Right forelimb (tissue), 1 donor: Measurements from ENCODE around the gene CHD3.

Source experiments
- DNase-seq: peaks from one replicate; pipeline ENCODE4 v3.0.0-alpha.2; 2018

Gene CHD3

DNA sequence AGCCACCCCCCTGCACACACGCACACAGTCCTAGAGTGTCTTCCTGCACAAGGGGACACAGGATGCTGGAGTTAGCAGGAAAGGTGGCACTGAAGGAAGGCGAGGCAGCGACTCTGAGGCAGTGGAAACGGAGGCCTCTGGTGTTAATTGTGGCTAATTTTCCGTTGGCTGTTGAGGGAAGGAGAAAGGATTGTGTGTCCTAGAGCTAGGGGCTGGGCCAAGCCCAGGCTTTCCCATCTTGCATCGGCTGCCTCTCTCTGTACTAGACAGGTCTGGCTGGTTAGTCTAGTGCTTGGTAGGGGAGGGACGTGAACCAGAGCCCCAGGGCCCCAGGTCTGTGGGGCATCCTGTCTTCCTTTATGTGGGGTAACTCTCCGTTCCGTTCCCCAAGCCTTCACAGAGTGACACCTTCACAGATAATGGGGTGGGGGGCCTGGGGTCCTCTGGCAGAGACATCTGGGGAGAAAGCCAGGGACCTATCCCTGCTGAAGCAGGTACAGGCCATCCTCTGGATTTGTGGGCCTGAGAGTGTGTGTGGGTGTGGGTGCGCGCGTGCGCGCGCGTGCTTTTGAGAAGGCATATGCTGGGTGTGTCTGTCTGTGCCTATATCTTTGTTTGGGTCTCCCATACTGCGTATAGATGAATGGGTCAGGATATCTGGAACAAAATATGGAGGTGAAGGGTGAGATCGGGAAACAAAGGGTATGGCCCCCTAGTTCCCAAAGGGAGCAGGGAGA lies at the start of gene CHD3:
Gene CHD3 (plus strand): TSS at position 606 of the 737 bp plus-strand sequence. CDS start 212 bp downstream, outside the sequence.
- peak; percentile 46 for DNase-seq

DNA sequence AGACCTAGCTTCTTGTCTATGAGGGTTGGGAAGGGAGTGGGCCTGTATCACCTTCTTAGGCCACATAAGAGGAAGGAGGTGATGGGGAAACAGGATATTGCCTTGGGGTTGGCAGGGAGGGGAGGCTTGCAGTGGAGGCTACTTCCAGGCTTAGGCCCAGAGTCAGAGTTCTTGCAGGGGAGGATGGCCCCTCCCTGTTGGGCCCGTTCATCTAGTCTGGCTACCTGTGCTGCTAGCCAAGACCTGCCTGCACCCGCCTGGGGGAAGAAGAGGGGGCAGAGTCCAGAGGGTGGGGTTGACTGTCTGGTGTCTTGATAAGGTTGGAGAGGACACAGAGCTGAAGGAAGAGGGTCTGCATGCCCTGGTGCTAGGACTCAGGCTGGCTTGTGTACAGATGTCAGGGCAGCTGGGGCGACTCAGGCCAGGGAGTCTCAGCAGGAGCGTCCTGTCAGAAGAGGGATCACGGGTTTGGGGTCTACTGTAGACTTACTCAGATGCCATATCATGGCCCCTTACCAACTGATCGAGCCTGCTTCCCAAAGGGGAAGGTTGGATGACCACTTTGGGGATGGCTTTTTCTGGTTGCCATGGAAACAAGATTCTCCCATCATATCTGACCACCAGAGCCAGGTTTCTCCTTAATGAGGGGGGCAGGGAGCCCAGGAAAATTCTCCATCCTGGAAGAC lies 49.3 kb upstream of the CHD3 start:
- DNase-seq: no peak

DNA sequence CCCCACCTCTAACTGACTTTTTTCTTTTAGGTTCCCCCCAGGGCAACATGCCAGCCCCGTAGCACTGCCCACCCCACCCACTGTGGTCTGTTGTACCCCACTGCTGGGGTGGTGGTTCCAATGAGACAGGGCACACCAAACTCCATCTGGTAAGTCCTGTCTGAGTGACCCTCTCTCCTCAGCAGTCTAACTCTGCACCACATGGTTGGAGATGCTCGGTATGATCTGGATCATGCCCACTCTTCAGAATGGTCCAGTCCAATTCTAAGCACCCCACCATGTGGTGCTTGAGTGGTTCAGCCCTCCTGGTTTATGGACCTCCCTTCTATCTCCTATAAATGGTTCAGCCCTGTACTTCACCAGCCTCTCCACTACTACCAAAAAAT lies 48.7 kb upstream of the CHD3 start:
- no peak for DNase-seq

DNA sequence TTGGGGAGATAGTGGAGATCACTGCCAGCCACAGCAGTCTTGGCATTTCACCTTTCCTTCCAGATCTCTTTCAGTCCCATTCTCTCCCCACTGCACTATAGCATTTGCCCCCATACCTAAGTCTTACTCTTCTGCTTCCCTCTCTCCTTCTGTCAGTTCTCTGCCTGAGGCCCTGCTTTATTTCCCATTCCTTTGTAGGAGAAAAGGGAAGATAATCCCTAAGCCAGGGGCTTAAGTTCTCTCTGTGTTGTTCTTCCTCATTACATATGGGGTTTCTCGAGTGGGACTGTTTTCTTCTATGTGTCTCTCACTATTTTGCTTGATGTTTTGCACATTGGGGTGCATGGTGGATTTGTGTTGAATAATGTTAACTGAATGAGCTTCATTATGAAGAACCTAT lies 48.1 kb upstream of the CHD3 start:
- DNase-seq: no peak

DNA sequence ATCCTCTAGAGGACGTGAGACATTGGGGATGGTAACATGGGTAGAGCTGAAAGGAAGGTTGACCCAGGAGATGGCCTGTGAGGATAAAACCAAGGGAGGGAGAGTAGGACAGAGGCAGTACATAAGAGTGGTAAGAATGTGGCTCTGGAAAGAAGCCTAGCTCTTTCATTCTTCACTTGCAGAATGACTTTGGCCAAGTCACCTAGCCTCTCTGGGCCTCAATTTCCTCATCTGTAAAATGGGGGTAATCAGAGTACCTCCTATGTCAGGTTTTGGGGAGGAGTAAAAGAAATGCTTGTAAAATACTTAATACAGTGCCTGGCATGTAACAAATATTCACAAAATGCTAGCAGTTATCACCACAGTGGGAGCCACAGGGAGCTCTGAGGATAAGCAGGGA lies 47.7 kb upstream of the CHD3 start:
- DNase-seq: no peak

DNA sequence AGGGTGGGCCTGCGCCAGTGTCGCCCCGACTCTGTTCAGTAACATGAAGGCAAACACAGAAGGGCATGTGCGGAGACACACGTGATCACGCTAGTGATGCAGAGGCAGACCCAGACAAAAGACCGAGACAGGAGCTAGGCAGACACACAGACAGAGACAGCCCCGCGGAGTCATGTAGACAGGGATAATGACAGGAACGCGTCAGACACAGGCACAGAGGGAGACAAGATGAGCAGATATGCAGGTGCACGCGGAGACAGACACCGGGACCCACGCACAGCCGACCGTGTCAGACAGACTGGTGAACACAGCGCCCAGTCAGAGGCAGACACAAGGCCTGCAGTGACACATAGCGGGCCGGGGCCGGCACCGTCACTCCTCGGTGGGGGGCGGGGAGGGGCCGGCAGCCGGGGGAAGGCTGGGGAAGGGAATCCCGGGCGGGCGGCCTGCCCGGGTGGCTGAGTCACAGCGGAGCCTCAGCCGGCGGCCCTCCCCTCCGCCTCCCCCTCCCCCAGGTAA lies 47.1 kb upstream of the CHD3 start:
- DNase-seq: peak; percentile 87

DNA sequence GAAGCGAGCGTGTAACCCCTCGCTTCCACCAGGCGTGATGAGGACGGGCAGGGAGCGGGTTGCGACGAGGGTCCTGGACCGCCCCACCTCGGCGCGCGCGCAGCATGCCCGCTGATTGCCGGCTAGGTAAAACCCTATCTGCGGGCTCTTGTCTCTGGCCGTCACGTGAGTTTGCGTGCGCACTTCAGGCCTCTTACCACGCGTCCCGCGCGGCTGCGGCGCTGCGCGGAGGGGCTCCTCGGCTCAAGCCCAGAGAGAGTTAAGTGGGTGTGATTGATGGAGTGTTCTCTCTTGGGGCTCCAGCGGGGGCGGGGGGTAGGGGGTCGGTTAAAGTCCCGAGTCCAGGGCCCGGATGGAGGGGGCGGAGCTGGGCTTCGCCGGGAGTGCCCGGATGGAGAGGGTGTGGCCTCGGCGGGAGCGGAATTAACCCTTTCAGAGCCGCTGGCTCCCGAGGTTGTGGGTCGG lies 46.6 kb upstream of the CHD3 start:
- DNase-seq: peak; percentile 97

DNA sequence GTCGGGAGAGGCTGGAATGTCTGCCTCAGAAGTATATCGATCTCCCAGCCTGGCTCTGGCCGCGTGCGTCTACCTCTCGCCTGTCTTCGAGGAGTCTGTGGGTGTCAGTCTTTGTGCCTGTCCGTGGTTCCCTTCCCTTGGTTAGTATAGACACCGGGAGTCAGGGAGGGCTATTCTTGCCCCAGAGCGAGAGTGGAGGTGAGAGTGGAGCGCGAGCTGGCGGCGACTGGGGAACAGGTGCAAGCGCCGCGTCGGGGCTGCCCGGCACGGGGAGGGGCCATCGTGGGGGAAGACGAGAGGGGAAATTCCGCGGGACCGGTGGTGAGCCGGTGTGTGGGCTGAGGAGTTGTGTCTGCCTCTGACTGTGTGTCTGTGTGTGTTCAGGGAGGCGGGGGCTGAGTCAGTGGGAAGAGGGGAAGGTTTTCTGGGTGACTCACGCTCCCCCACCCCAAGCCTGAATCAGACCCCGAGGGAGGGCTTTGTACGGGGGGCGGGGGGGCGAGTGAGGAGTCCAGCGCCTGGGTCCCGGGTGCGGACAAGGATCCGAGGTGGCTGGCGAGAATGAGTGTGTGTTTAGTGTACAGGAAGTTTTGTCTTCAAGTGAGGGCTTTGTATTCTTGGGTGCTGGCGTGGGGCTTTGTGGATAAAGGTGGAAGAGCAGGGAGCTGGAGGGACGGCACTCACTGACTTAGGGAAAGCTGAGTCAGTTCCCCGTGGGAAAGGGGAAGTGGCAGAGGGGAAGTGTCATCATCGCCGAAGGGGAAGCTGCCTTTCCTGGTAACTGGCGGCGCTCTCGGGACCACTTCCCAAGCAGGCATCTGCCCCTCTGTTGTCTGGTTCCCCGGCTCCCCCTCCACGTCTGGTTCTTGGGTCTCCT lies 46.0 kb upstream of the CHD3 start:
- peak; percentile 74 for DNase-seq

DNA sequence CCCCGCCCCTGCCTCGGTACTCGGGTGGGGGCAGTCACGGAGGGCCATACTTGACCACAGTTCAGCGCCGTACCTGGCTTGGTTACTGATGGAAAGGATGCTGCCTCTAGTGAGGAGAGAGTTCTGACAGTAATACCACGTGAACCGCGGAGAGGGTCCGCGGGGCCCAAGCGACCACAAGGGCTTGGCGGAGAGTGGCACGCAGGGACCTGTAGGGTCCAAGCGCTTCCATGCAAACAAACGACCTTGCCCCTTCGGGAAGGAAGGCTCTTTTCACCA lies 45.4 kb upstream of the CHD3 start:
- DNase-seq: no peak

DNA sequence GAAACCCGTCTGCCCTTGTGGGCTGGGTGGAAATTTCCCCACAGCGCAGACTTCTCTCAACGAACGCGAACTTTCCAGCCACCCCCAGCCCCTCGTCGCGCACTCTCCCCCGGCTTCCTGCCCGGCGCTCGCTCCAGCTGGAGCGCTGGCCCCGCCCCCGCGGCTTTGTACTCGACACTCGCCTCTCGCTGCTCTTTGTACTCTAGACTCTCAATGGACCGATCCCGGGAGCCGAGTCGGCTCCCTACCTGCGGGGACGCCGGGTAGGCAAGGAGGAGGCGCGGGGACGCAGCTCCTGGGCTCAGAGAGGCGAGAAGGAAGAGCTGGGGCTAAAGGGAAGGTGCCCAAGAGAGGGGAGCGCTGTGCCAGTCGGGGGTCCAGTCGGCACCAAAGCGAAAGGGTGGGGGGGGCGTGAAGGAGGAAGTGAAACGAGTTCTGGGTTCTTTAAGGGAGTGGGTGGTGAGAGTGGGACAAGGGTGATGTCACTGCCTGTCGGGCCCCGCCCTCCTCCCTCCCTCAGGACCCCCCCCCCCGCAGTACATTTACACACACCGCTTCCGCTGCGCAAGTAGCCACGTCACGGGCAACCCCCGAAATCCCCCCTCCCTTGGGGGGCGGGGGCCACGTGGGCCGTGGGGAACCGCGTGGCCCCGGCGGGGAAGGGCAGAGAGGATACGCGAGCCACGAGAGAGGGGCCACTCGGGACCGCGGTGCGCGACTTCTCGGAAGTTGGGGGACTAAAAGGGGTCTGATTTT lies 44.9 kb upstream of the CHD3 start:
- peak; percentile 85 for DNase-seq

DNA sequence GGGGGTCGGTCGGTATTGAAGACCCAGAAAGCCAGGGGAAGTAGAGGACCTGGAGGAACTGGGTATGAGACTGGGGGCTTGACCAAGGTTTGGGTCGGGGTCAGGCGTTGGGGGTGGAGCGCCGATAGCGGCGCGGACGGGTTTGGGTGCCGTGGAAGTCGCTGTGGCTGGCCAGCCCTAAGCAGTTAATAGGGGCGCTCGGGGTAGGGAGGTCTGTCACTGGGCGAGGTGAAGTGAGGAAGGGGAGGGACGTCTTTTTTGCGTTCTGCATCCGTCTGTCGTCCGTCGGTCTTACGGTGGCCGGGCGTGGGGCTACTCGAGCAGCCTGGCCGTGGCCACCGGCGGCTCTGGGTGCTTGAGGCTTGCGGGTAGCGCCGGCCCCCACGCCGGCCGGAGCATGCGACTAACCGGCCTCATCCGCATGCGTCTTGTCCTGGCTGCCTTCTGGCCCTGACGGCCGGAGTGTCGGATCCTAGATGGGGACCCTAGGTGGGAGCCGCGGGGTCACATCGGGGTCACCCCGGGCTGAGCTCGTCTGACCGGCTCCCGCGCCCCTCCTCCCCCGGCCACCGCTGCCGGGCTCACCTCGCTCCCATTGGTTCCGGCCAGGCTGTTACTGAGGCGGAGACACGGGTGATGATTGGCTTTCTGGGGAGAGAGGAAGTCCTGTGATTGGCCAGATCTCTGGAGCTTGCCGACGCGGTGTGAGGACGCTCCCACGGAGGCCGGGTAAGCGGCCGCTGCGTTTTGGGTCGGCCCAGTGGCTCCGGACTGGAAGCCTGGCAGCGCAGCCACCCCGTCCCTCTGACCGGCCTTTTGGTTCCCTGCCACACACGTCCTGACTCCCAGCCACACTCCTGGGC lies 44.1 kb upstream of the CHD3 start:
- DNase-seq: peak; percentile 90

DNA sequence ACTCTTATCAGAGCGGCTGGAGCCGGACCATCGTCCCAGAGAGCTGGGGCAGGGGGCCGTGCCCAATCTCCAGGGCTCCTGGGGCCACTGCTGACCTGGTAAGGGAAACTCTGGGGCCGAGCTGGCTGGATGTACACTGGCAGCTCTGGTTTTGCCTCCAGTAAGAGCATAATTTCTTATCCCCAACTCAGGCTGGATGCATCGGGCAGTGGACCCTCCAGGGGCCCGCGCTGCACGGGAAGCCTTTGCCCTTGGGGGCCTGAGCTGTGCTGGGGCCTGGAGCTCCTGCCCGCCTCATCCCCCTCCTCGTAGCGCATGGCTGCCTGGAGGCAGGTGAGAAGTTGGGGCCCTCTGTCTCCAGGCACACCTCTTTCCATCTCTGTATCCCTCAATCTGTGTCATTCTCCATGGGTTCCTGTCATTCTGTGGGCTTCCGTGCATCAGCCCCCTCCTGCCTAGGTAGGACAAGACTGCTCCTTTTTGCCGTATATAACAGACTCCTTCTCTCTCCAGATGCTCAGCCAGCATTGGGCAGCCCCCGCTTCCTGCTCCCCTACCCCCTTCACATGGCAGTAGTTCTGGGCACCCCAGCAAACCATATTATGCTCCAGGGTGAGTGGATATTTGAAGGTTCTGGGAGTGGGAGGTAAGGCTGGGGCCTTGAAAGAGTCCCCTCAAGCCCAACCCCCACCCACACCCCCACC lies 43.1 kb upstream of the CHD3 start:
- DNase-seq: no peak

DNA sequence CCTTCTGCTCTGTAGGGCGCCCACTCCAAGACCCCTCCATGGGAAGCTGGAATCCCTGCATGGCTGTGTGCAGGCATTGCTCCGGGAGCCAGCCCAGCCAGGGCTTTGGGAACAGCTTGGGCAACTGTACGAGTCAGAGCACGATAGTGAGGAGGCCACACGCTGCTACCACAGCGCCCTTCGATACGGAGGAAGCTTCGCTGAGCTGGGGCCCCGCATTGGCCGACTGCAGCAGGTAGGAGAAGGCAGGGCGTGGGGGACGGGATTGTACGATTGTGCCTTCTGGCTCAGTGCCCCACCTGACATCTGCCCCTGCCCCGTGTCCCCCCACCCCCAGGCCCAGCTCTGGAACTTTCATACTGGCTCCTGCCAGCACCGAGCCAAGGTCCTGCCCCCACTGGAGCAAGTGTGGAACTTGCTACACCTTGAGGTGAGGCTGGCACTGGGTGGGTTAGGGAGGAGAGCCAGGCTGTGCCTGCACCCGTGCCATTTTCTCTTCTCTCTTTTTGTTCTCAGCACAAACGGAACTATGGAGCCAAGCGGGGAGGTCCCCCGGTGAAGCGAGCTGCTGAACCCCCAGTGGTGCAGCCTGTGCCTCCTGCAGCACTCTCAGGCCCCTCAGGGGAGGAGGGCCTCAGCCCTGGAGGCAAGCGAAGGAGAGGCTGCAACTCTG lies 42.4 kb upstream of the CHD3 start:
- DNase-seq: no peak

DNA sequence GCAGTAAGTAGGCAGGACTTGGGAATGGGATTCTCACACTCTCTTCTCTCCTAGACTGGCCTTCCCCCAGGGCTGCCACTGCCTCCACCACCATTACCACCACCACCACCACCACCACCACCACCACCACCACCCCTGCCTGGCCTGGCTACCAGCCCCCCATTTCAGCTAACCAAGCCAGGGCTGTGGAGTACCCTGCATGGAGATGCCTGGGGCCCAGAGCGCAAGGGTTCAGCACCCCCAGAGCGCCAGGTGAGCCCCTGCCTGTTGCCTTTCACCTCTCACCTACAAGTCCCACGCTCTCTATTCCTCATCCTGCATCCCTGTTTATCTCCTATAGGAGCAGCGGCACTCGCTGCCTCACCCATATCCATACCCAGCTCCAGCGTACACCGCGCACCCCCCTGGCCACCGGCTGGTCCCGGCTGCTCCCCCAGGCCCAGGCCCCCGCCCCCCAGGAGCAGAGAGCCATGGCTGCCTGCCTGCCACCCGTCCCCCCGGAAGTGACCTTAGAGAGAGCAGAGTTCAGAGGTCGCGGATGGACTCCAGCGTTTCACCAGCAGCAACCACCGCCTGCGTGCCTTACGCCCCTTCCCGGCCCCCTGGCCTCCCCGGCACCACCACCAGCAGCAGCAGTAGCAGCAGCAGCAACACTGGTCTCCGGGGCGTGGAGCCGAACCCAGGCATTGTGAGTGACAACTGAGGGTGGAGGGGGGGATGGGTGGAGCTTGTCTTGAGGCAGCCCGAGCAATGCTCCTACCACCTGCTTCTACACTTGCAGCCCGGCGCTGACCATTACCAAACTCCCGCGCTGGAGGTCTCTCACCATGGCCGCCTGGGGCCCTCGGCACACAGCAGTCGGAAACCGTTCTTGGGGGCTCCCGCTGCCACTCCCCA lies 41.6 kb upstream of the CHD3 start:
- no peak for DNase-seq

DNA sequence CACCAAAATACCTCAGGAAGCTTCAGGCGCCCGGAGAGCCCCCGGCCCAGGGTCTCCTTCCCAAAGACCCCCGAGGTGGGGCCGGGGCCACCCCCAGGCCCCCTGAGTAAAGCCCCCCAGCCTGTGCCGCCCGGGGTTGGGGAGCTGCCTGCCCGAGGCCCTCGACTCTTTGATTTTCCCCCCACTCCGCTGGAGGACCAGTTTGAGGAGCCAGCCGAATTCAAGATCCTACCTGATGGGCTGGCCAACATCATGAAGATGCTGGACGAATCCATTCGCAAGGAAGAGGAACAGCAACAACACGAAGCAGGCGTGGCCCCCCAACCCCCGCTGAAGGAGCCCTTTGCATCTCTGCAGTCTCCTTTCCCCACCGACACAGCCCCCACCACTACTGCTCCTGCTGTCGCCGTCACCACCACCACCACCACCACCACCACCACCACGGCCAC lies 40.4 kb upstream of the CHD3 start:
- no peak for DNase-seq

DNA sequence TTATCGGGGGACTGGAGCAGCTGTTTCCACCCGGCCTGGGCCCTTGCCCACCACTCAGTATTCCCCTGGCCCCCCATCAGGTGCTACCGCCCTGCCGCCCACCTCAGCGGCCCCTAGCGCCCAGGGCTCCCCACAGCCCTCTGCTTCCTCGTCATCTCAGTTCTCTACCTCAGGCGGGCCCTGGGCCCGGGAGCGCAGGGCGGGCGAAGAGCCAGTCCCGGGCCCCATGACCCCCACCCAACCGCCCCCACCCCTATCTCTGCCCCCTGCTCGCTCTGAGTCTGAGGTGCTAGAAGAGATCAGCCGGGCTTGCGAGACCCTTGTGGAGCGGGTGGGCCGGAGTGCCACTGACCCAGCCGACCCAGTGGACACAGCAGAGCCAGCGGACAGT lies 39.9 kb upstream of the CHD3 start:
- no peak for DNase-seq

DNA sequence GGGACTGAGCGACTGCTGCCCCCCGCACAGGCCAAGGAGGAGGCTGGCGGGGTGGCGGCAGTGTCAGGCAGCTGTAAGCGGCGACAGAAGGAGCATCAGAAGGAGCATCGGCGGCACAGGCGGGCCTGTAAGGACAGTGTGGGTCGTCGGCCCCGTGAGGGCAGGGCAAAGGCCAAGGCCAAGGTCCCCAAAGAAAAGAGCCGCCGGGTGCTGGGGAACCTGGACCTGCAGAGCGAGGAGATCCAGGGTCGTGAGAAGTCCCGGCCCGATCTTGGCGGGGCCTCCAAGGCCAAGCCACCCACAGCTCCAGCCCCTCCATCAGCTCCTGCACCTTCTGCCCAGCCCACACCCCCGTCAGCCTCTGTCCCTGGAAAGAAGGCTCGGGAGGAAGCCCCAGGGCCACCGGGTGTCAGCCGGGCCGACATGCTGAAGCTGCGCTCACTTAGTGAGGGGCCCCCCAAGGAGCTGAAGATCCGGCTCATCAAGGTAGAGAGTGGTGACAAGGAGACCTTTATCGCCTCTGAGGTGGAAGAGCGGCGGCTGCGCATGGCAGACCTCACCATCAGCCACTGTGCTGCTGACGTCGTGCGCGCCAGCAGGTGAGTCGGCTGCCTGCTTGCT lies 39.3 kb upstream of the CHD3 start:
- DNase-seq: no peak

DNA sequence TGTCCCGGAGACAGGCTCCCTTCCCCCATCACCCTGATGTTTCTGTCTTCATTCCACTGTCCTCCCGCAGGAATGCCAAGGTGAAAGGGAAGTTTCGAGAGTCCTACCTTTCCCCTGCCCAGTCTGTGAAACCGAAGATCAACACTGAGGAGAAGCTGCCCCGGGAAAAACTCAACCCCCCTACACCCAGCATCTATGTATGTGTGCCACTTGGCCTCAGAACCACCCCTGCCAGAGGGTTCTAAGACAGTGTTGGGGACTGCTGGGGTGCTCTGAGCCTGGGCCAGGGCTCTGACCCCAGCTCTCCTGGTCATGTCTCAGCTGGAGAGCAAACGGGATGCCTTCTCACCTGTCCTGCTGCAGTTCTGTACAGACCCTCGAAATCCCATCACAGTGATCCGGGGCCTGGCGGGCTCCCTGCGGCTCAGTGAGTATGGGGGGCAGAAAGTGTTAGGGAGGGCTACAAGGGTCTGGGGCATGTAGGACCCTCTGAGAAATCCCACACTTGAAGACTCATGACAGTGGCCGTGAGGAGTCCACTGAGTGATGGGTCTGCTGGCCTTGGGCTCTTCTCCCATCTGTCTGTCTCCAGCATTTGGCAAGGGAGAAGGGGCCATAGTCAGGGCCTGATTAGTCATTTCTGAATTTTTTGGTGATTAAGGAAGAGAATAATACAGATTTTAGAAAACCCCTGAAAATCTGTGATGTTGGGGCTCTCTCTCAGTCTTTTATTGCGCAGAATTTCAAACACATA lies 38.7 kb upstream of the CHD3 start:
- no peak for DNase-seq
